Neuronal stem cell (in vitro differentiated cells): ENCODE results near the gene KTN1.

Experiments
- DNase-seq: peaks from one replicate; pipeline ENCODE4 v3.0.0-alpha.2; 2013; ENCODE audit warnings: low spot score
- H2AFZ ChIP-seq: one replicate; pipeline ENCODE4 v1.6.1; 2013; ENCODE audit warnings: mild to moderate bottlenecking, low read length, inconsistent platforms
- H2AK5ac ChIP-seq: 2 replicates; pipeline ENCODE4 v1.6.1; 2013; ENCODE audit warnings: low read depth, mild to moderate bottlenecking, inconsistent platforms, low read length, moderate library complexity, mixed read lengths
- H2BK120ac ChIP-seq: 2 replicates; pipeline ENCODE4 v1.6.1; 2013; ENCODE audit warnings: low read depth, mild to moderate bottlenecking, inconsistent platforms, low read length, moderate library complexity, mixed read lengths
- H2BK12ac ChIP-seq: one replicate; pipeline ENCODE4 v1.6.1; 2013; ENCODE audit warnings: low read length, inconsistent platforms
- H2BK15ac ChIP-seq: 2 replicates; pipeline ENCODE4 v1.6.1; 2013; ENCODE audit warnings: mild to moderate bottlenecking, low read length, inconsistent platforms, mixed read lengths
- H2BK5ac ChIP-seq: one replicate; pipeline ENCODE4 v1.6.1; 2013; ENCODE audit warnings: inconsistent platforms, mild to moderate bottlenecking, low read length, moderate library complexity
- H3K14ac ChIP-seq: one replicate; pipeline ENCODE4 v1.6.1; 2013; ENCODE audit warnings: low read length, inconsistent platforms
- H3K18ac ChIP-seq: 2 replicates; pipeline ENCODE4 v1.6.1; 2013; ENCODE audit warnings: low read length, inconsistent platforms
- H3K23ac ChIP-seq: 2 replicates; pipeline ENCODE4 v1.6.1; 2013; ENCODE audit warnings: low read depth, mild to moderate bottlenecking, mixed read lengths, low read length, inconsistent platforms; ENCODE audit not compliant: poor library complexity
- H3K27ac ChIP-seq: replicated peaks from 3 replicates; pipeline ENCODE4 v1.5.1; 2013; ENCODE audit warnings: low read length, inconsistent platforms
- H3K27me3 ChIP-seq, 3 experiments: 2 replicates each; pipeline ENCODE4 v1.6.1; 2013; ENCODE audit warnings: low read length in 3 of 3, mild to moderate bottlenecking in 2 of 3, inconsistent platforms in 1 of 3, low read depth in 1 of 3, mixed read lengths in 1 of 3, moderate library complexity in 1 of 3; ENCODE audit not compliant: control insufficient read depth in 3 of 3, insufficient read depth in 3 of 3
- H3K36me3 ChIP-seq, 2 donors: replicated peaks in 1 of 2; 2 replicates each; pipeline ENCODE4 v1.6.1; 2013; ENCODE audit warnings: low read length in 2 of 2; ENCODE audit not compliant: control insufficient read depth in 2 of 2, insufficient read depth in 2 of 2
- H3K4ac ChIP-seq: 2 replicates; pipeline ENCODE4 v1.6.1; 2013; ENCODE audit warnings: inconsistent platforms, mild to moderate bottlenecking, low read length, moderate library complexity
- H3K4me1 ChIP-seq, 2 donors: 1 replicate in 1 of 2; 2 replicates in 1 of 2; pipeline ENCODE4 v1.6.1; 2013; ENCODE audit warnings: low read length in 2 of 2, low read depth in 1 of 2; ENCODE audit not compliant: control insufficient read depth in 2 of 2, insufficient read depth in 1 of 2
- H3K4me2 ChIP-seq: one replicate; pipeline ENCODE4 v1.6.1; 2013; ENCODE audit warnings: mild to moderate bottlenecking, low read length, inconsistent platforms; ENCODE audit not compliant: insufficient read depth, poor library complexity, severe bottlenecking
- H3K4me3 ChIP-seq, 2 donors: 2 replicates each; pipeline ENCODE4 v1.5.1; 2013; ENCODE audit warnings: low read length in 2 of 2, mild to moderate bottlenecking in 2 of 2, inconsistent platforms in 1 of 2, moderate library complexity in 1 of 2
- H3K79me1 ChIP-seq: one replicate; pipeline ENCODE4 v1.6.1; 2013; ENCODE audit warnings: low read depth, mild to moderate bottlenecking, inconsistent platforms, low read length, moderate library complexity
- H3K9ac ChIP-seq: one replicate; pipeline ENCODE4 v1.6.1; 2013; ENCODE audit warnings: mild to moderate bottlenecking, low read depth, low read length, inconsistent platforms; ENCODE audit not compliant: poor library complexity
- H3K9me3 ChIP-seq, 2 donors: replicated peaks in 1 of 2; 2 replicates each; pipeline versions ENCODE3 to v1.6.1; 2013; ENCODE audit warnings: low read length in 2 of 2, mild to moderate bottlenecking in 2 of 2, inconsistent platforms in 1 of 2, low read depth in 1 of 2, mixed read lengths in 1 of 2, moderate library complexity in 1 of 2; ENCODE audit not compliant: control insufficient read depth in 2 of 2, insufficient read depth in 1 of 2
- H4K8ac ChIP-seq: one replicate; pipeline ENCODE4 v1.6.1; 2013; ENCODE audit warnings: low read depth, mild to moderate bottlenecking, inconsistent platforms, low read length, moderate library complexity
- H4K91ac ChIP-seq: one replicate; pipeline ENCODE4 v1.6.1; 2013; ENCODE audit warnings: low read length, low read depth, mild to moderate bottlenecking, inconsistent platforms; ENCODE audit not compliant: poor library complexity
- WGBS, 2 donors: extraction: QIAGEN DNeasy Blood & Tissue Kit; methylation state at CpG; one replicate each; pipeline ENCODE4 v1.1.7; 2013; ENCODE audit warnings: missing lambda C conversion rate in 2 of 2, mixed read lengths in 1 of 2; ENCODE audit not compliant: insufficient read length in 2 of 2, insufficient replicate concordance in 1 of 2; ENCODE audit errors: extremely low coverage in 2 of 2; 5-methylcytosine and 5-hydroxymethylcytosine counted together

KTN1 gene

DNA sequence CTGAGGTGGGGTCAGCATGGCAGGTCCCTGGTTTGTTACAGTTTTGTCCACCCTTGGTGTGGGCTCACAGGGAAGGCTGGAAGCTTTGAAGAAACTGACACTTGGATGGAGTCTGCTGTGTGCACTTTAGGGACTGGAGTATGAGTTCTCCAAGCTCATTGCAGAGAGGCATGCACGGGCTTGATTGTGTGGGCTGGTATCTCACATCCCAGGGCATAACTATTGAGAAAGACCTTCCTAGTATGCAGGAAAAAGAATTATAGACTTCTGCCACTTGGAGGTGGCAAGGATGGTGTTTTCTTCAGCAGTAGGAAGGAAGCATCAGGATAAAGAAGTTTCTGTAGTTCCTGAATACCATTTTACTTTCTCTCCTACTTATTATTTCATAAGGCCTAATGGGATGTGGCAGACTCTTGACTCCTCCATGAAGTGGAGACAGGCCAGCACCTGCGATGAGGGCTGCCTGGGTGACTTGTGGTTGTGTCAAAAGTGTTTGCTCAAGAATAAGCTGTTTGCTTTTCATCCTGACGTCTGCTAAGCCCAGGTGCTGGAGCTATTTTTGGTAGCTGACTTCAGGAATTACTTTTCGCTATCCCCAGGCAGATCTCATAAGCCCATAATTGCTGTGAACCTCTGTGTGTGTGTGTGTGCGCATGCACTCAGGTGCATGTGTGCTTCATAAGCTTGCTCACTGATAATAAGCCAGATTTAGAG is 125.8 kb downstream of the KTN1 start:
- WGBS, 2 donors: no CpG with 5 or more reads among the region's 5 CpGs
- Histone ChIP-seq H3K4me3 (no peak overlapping the region), H3K9me3 (peaks cover 0 to 1% of the 10 kb centered on the region in 2 donors), H2BK15ac (no peak overlapping the region), H3K4me2 (no peak overlapping the region), H2BK5ac (no peak overlapping the region), H3K9ac (no peak overlapping the region), H3K18ac (no peak overlapping the region), H3K27me3 (no peaks in the 10 kb centered on the region), H2AK5ac (no peak overlapping the region), H3K27ac (no peak overlapping the region), H2BK120ac (no peak overlapping the region), H3K14ac (no peak overlapping the region), H2BK12ac (no peak overlapping the region), H3K4me1 (peaks cover 0 to 4% of the 10 kb centered on the region in 2 donors), H3K79me1 (no peaks in the 10 kb centered on the region), H4K8ac (no peak overlapping the region), H3K4ac (no peak overlapping the region), H3K23ac (no peak overlapping the region), H2AFZ (no peak overlapping the region), H3K36me3 (no peaks in the 10 kb centered on the region), H4K91ac (no peak overlapping the region)
- DNase-seq: no peak

GRCh38 chr14:55706365-55706684 is 126.3 kb downstream of the KTN1 start:
- Histone ChIP-seq H2BK5ac (no peak overlapping the region), H2BK120ac (no peak overlapping the region), H3K14ac (no peak overlapping the region), H3K18ac (no peak overlapping the region), H2BK15ac (no peak overlapping the region), H2AFZ (no peak overlapping the region), H3K27me3 (no peaks in the 10 kb centered on the region), H3K23ac (no peak overlapping the region), H3K4me2 (no peak overlapping the region), H2BK12ac (no peak overlapping the region), H3K4ac (no peak overlapping the region), H2AK5ac (no peak overlapping the region), H3K79me1 (no peaks in the 10 kb centered on the region), H4K91ac (no peak overlapping the region), H3K36me3 (no peaks in the 10 kb centered on the region), H3K9me3 (no peaks in the 10 kb centered on the region), H4K8ac (no peak overlapping the region), H3K9ac (no peak overlapping the region), H3K4me3 (no peak overlapping the region), H3K4me1 (peaks cover 0 to 4% of the 10 kb centered on the region in 2 donors), H3K27ac (no peak overlapping the region)
- no CpG with 5 or more reads among the region's 1 CpG for WGBS, 2 donors
- DNase-seq: no peak

DNA sequence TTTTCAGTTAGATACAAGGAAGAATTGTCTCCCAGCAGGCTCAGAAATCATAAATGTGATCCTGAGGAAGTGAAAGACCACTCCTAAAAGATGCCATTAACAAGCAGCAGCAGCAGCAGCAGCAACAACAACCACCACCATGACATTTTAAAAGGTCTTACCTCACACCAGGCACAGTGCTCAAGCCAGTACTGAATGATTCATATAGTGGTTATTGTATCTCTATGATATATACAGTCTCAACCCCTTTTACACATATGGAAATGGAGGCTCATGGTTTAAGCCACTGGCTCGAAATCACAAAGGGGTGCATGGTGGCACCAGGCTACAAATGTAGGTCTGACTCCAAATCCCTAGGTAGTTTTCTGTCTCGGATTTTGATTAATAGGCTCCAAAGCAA is 126.9 kb downstream of the KTN1 start:
- Histone ChIP-seq H3K36me3 (no peaks in the 10 kb centered on the region), H3K27ac (no peak overlapping the region), H3K27me3 (no peaks in the 10 kb centered on the region), H4K91ac (no peak overlapping the region), H3K9me3 (peaks cover 0 to 3% of the 10 kb centered on the region in 2 donors), H2AK5ac (no peak overlapping the region), H3K4me2 (no peak overlapping the region), H3K4me3 (no peak overlapping the region), H3K18ac (no peak overlapping the region), H2AFZ (no peak overlapping the region), H3K23ac (no peak overlapping the region), H3K14ac (no peak overlapping the region), H2BK15ac (no peak overlapping the region), H3K4me1 (peaks cover 0 to 3% of the 10 kb centered on the region in 2 donors), H2BK5ac (no peak overlapping the region), H4K8ac (no peak overlapping the region), H2BK120ac (no peak overlapping the region), H2BK12ac (no peak overlapping the region), H3K4ac (no peak overlapping the region), H3K79me1 (no peaks in the 10 kb centered on the region), H3K9ac (no peak overlapping the region)
- WGBS, 2 donors: no CpG with 5 or more reads among the region's 2 CpGs
- no peak for DNase-seq

GRCh38 chr14:55707365-55707804 is 127.4 kb downstream of the KTN1 start:
- Histone ChIP-seq H2AFZ (no peak overlapping the region), H2BK12ac (no peak overlapping the region), H3K27ac (no peak overlapping the region), H3K9me3 (peaks cover 2 to 7% of the 10 kb centered on the region in 2 donors), H3K27me3 (no peaks in the 10 kb centered on the region), H3K14ac (no peak overlapping the region), H3K4me1 (no peaks in the 10 kb centered on the region), H3K9ac (no peak overlapping the region), H2BK5ac (no peak overlapping the region), H3K18ac (no peak overlapping the region), H3K4ac (no peak overlapping the region), H2AK5ac (no peak overlapping the region), H3K23ac (no peak overlapping the region), H3K79me1 (no peaks in the 10 kb centered on the region), H4K8ac (no peak overlapping the region), H3K36me3 (no peaks in the 10 kb centered on the region), H3K4me2 (no peak overlapping the region), H2BK15ac (no peak overlapping the region), H4K91ac (no peak overlapping the region), H3K4me3 (no peak overlapping the region), H2BK120ac (no peak overlapping the region)
- WGBS, 2 donors: no CpG with 5 or more reads among the region's 6 CpGs
- DNase-seq: no peak
